ENCODE measurements around the gene OR5J2.

- no peak for TF ChIP-seq POLR2A (IDR thresholded peaks at IDR 0.05)
- TF ChIP-seq EP300 (IDR thresholded peaks at IDR 0.05), result no peak
- no peak for TF ChIP-seq CTCF (IDR thresholded peaks at IDR 0.05)
Measured at GRCh38 chr11:56140151-56140661, 36.2 kb upstream of the OR5J2 start, which contains the start of gene OR8J3.

Measured in stomach (tissue), 4 donors.